OCI-LY1 (cell line): ENCODE measurements around the gene SH3TC2.

ENCODE experiments used
- CTCF ChIP-seq: fragments of 200-600 bp; sonication (generic), shearing (Covaris generic); IDR thresholded peaks from 2 replicates; pipeline ENCODE4 v1.5.1; 2017; ENCODE audit warnings: mild to moderate bottlenecking, antibody characterized with exemption, low read length, moderate library complexity, mixed read lengths
- EZH2 ChIP-seq: fragments of 200-600 bp; sonication (generic), shearing (Covaris generic); IDR thresholded peaks from 2 replicates; pipeline ENCODE4 v1.8.0; 2017; ENCODE audit warnings: borderline replicate concordance, mixed run types, mild to moderate bottlenecking, antibody characterized with exemption, low read length, moderate library complexity, mixed read lengths

- TF ChIP-seq CTCF (no peak), EZH2 (no peak)
These were observed 6.8 kb upstream of the SH3TC2 start for GRCh38 chr5:149069711-149070110.
